HG03342 (cell line): ENCODE data around the gene RNPEP.
"Not testable (repeated sequence)": the region's sequence is repeated elsewhere in the genome, so short reads cannot be mapped to it uniquely, and the experiment has no call there.

Source experiments
- ATAC-seq: cut with Tn5 transposase; IDR thresholded peaks from one replicate; pipeline ENCODE4 v1.9.1; 2021; ENCODE audit warnings: mild to moderate bottlenecking, moderate library complexity; ENCODE audit not compliant: unreplicated experiment

RNPEP gene

GRCh38 chr1:201955729-201956143, 26.7 kb upstream of the RNPEP start:
- peak; percentile 37 for ATAC-seq

DNA sequence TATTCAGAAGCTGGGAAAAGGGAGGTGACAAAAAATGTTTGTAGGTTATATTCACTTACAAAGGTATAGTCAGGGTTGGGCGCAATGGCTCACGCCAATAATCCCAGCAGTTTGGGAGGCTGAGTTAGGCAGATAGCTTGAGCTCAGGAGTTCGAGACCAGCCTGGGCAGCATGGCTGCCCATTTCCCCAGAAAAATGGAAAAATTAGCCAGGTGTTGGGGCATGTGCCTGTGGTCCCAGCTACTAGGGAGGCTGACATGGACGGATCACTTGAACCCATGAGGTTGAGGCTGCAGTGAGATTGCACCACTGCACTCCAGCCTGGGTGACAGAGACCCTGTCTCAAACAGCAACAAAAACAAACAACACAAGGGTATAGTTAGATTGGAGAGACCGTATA, 24.1 kb upstream of the RNPEP start:
- no peak for ATAC-seq

DNA sequence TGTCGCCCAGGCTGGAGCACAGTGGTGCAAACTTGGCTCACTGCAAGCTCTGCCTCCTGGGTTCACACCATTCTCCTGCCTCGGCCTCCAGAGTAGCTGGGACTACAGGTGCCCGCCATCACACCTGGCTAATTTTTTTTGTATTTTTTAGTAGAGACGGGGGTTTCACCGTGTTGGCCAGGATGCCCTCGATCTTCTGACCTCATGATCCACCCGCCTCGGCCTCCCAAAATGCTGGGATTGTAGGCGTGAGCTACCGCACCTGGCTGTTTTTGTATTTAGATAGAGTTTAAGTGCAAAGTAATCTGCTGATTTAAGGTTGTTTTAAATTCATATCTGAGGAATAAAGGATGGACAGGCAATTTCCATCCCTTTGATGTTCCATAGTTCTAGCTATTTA, 20.1 kb upstream of the RNPEP start:
- ATAC-seq: not testable (repeated sequence)

- ATAC-seq: no peak
These were observed 18.2 kb upstream of the RNPEP start for GRCh38 chr1:201964261-201964660.

DNA sequence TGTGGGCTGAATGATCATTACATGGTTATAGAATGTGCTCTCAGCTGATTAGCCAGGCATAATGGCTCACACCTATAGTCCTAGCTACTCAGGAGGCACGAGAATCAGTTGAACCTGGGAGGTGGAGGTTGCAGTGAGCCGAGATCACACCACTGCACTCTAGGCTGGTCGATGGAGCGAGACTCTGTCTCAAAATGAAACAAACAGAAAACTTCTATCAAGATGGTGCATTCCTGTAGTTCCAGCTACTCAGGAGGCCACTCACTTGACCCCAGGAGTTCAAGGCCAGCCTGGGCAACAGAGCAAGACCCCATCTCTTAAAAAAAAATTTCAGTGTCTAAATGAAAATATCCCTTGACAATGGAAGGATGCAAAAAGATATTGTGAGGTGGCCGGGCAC, 16.3 kb upstream of the RNPEP start:
- no peak for ATAC-seq

DNA sequence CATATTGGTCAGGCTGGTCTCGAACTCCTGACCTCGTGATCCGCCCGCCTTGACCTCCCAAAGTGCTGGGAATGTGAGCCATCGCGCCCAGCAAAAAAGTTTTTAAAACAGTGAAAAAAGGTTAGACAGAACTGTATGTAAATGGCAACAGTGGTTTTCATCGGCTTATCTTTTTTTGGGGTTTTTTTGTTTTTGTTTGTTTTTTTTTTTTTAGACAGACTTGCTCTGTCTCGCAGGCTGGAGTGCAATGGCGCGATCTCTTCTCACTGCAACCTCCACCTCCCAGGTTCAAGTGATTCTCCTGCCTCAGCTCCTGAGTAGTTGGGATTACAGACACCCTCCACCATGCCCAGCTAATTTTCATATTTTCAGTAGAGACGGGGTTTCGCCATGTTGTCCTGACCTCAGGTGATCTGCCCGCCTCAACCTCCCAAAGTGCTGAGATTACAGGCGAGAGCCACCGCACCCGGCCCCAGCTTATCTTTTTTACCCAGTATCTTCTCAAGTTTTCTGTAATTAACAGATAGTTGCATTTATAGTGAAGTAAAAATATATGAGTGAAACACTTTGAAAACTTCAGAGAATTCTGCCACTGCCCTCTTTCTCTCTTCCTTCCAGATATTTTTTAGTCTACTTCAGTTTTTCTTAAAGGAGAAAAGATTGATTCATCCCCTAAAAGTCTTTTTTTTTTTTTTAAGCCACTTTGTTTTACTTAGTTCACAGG, 14.1 kb upstream of the RNPEP start:
- ATAC-seq: no peak

GRCh38 chr1:201970334-201971159, 11.9 kb upstream of the RNPEP start:
- ATAC-seq: no peak

- peak; percentile 78 for ATAC-seq
These were observed 296 bp upstream of the RNPEP start for GRCh38 chr1:201982082-201982622.

GRCh38 chr1:201983380-201983805, 945 bp downstream of the RNPEP start:
- ATAC-seq: peak; percentile 20

DNA sequence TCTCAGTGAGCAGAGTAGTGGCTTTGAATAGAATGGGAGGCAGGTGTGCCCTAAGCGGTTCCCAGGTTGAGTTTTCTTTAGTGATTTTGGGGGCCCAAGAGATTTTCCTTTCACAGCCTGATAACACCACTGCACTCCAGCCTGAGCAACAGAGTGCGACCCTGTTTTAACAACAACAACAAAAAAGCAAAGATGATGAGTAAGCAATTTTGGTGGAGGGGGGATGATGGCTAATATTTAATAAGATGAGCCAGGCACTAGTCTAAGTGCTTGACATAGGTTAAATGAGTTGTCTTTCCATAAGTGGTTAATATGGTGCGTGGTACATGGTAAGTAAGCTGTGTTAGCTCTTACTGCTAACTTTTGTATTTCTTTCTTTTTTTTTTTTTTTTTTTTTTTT, 2.0 kb downstream of the RNPEP start:
- ATAC-seq: no peak

- no peak for ATAC-seq
These were observed 2.9 kb downstream of the RNPEP start for GRCh38 chr1:201985355-201985754.

GRCh38 chr1:201988601-201989000, 6.2 kb downstream of the RNPEP start:
- no peak for ATAC-seq

DNA sequence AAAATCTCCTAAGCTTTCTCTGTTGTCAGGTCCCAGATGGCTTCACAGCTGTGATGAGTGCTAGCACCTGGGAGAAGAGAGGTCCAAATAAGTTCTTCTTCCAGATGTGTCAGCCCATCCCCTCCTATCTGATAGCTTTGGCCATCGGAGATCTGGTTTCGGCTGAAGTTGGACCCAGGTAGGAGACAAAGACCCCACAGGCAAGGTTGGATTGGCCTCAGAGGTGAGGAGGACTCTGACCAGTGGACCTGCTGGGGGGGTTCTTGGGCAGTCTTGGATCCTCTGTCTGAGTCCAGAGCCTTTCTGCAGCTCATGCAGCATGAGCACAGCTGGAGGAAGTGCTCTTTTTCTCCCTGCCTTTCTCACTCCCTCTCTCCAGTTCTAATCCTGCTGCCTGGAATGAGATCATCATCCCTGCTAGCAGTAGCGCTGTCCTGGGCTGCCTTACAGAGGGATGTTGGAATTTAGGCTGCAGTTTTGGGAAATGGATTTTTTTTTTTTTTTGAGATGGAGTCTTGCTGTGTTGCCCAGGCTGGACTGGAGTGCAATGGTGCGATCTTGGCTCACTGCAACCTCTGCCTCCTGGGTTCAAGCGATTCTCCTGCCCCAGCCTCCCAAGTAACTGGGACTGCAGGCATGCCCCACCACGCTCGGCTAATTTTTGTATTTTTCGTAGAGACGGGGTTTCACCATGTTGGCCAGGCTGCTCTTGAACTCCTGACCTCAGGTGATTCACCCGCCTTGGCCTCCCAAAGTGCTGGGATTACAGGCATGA, 7.1 kb downstream of the RNPEP start:
- no peak for ATAC-seq

DNA sequence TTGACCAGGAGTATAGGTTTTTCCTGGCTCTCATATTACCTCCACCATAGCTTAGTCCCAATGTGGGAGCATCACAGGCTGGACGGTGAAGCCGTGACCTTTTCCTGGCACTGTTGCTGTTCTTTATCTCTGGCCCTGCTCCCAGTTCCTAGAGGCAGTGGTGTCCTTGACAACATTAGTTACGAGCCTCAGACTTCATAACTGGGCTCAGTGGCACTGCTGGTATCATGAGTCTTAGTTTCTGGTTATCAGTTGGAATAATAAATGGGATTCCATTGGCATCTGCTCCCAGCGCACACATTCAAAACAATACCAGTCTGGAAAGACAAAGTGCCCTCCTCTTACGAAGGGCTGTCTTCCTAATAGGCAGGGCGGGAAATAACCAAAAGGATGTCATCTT, 8.0 kb downstream of the RNPEP start:
- no peak for ATAC-seq

DNA sequence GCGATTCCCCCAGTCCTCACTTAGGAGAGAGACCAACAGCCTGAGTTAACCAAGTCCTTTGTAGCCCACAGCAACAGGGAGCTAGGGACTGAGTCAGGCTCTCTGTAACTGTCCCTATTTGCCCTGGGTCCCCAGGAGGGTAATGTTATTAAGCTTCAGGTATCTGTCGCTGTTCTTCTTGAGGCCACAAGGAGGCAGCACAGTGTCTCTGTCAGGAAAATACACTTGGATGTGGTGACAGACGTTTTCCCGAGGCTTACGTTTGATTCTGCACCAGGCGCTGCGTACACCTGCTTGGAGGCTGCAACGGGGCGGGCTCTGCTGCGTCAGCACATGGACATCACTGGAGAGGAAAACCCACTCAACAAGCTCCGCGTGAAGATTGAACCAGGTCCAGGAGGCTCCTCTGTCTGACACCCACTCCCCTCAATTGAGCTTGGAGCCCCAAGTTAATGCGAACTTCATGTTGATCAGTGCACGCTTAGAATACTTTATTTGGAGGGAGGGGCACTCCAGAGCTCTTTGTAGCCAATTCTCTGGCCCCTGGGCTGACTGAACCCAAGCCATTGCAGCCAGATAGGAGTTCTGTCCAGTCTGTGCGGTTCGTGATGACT, 17.3 kb downstream of the RNPEP start:
- no peak for ATAC-seq

DNA sequence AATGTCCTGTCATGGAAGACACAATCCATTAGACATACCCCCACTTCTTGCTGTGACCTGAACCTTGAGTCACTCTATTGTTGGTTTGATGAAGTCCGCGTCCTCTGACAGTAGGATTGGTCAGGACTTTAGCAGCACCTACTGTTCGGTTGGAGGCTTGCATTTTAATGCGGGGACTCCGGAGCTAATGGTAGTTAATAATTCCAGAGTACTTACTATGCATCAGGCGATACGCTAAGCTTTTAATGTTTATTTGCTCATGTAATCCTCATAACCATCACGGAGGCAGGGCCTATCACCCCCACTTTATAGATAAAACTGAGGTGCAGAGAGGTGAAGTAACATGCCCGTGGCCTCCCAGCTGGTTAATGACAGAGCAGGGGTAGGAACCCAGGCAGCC, 20.1 kb downstream of the RNPEP start:
- ATAC-seq: no peak

DNA sequence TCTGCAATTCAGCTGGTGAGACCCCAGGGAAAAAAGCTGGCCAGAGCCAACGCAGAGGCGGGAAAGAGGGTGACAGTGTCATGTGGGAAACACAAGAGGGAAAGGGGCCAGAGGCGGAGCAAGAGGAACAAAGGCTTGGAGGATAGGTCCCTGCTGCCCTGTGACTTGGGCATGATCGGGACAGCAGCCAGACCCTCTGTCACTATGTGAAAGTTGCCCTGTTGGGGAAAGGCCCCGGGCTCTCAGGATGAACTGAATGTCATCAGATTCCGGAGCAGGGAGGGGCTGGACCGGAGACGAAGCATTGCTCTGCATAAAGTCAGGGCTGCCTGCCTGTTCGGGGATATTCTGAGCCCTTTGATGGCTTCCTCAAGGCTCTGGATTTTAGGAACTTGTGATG, 22.3 kb downstream of the RNPEP start:
- ATAC-seq: no peak

DNA sequence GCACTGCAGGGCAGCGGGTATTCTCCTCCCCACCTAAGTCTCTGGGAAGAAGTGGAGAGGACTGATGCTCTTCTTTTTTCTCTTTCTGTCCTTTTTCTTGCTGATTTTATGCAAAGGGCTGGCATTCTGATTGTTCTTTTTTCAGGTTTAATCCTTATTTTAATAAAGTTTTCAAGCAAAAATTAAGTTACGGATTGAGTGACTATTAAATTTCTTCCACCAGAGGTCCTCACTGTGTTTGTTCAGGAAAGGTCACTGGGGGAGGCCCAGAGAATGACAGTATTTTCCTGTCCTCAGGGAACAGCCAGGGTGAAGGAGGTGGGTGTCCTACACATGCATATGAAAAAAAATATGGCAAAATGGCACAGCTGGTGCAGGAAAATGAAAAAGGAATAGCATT, 23.5 kb downstream of the RNPEP start:
- no peak for ATAC-seq

GRCh38 chr1:202007304-202007703, 24.9 kb downstream of the RNPEP start:
- ATAC-seq: no peak

DNA sequence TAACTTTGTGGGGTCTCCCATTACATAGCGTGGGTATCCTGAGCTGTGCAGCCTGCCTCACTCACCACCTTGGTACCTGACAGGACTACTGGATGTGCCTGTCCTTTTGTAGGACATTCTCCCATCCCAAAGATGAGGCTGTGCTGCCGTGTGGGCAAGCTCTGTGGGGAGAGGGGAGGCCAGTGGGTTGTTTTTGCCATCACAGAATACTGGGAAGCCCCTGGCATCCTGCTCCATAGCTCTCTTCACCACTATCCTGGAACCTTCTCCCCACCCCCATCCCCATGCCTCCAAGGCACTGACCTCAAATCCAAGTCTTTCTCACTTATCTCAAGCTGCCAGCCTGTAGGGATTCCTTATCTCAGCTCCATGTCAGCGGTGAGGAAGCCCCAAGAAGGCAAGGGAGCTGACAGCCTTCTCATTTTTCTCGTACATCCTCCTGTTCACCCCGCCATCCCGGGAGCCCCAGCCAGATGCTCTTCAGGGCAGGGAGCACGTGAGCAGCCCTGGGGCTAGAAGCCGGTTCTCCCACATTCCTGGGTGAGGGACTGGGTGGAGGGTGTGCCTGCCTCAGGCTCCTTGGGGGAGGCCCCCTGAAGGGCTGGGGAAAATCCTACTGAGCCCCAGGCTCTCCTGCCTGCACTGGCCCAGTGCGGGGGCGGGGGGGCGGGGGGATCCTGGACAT, 25.5 kb downstream of the RNPEP start:
- no peak for ATAC-seq
